K562 (cell line): ENCODE measurements around the gene ELMO3. TPM values are rescaled to one million over a fixed set of nuclear protein-coding genes. Genes with fewer than 3 reads are reported as not detected.

Experiments used
- ATF7 ChIP-seq: fragments of 450-650 bp; IDR thresholded peaks from 2 replicates; pipeline ENCODE4 v1.7.1; 2014; ENCODE audit warnings: mild to moderate bottlenecking, moderate library complexity
- CBX5 ChIP-seq: IDR thresholded peaks from 2 replicates; pipeline ENCODE4 v1.6.1; 2014; ENCODE audit warnings: low read depth, borderline replicate concordance
- FOXJ2 ChIP-seq: fragments of 200-800 bp; sonication (Bioruptor generic); IDR thresholded peaks from 2 replicates; pipeline ENCODE4 v1.6.1; 2016; ENCODE audit warnings: missing genetic modification characterization, missing compliant biosample characterization
- FOXK2 ChIP-seq, 2 experiments: fragments of 450-650 bp; IDR thresholded peaks in 1 of 2; conservative IDR thresholded peaks in 1 of 2; 2 replicates each; pipeline ENCODE4 v1.6.1; 2016; ENCODE audit warnings: low read depth in 2 of 2, mild to moderate bottlenecking in 1 of 2
- PRDM10 ChIP-seq: fragments of 450-650 bp; IDR thresholded peaks from 2 replicates; pipeline ENCODE4 v1.6.1; 2018; ENCODE audit not compliant: partially characterized antibody
- SUPT5H ChIP-seq: fragments of 450-650 bp; IDR thresholded peaks from 2 replicates; pipeline ENCODE4 v1.6.1; 2016
- ZNF212 ChIP-seq: fragments of 450-650 bp; formaldehyde crosslinking; IDR thresholded peaks from 2 replicates; pipeline ENCODE4 v1.4.0; 2020; ENCODE audit warnings: mild to moderate bottlenecking
- ZNF239 ChIP-seq: fragments of 250-450 bp; sonication (Bioruptor Pico); IDR thresholded peaks from 2 replicates; pipeline ENCODE4 v1.4.0; 2020; ENCODE audit warnings: mild to moderate bottlenecking
- ZNF445 ChIP-seq: fragments of 250-450 bp; sonication (Bioruptor Pico); IDR thresholded peaks from 2 replicates; pipeline ENCODE4 v1.4.0; 2020; ENCODE audit warnings: low read depth, mild to moderate bottlenecking, moderate library complexity
- ZNF449 ChIP-seq: fragments of 250-450 bp; sonication (Bioruptor Pico); IDR thresholded peaks from 2 replicates; pipeline ENCODE4 v1.8.0; 2022; ENCODE audit warnings: moderate library complexity, mild to moderate bottlenecking, inconsistent platforms
- ZNF551 ChIP-seq: fragments of 250-450 bp; sonication (Bioruptor Pico); IDR thresholded peaks from 2 replicates; pipeline ENCODE4 v1.5.0; 2021; ENCODE audit warnings: mild to moderate bottlenecking, moderate library complexity
- polyA plus RNA-seq, 8 experiments: library from polyadenylated mRNA; depleted of rRNA in 4 of 8; stranded (reverse) in 5 of 8; unstranded in 3 of 8; fragments of >200 nt; fragmentation: Nextera tagmentation in 2 of 8; fragmentation: Illumina TruSeq in 1 of 8; extraction: Ambion mirVana in 2 of 8; extraction: Trizol in 1 of 8; gene quantifications; 2 replicates each; pipeline versions ENCODE4 v1.2.1 to v1.2.3, GENCODE V29; 2011 to 2014; ENCODE audit warnings: inconsistent platforms in 1 of 8, missing spikeins in 1 of 8
- total RNA-seq, 7 experiments: library from RNA; depleted of rRNA in 6 of 7; stranded (reverse); fragments of >200 nt in 6 of 7; fragmentation: Illumina TruSeq in 2 of 7; extraction: Trizol in 2 of 7; gene quantifications; 2 replicates each; pipeline versions ENCODE4 v1.2.1 to v1.2.3, GENCODE V29; 2011 to 2021; ENCODE audit warnings: low replicate concordance in 1 of 7
- TF ChIP-seq, protein P1 (sequence below): fragments of 450-650 bp; IDR thresholded peaks from 2 replicates; pipeline ENCODE4 v1.6.1; 2016
- TF ChIP-seq, protein P2 (sequence below): fragments of 450-650 bp; IDR thresholded peaks from 2 replicates; pipeline ENCODE4 v1.6.1; 2016; ENCODE audit warnings: mild to moderate bottlenecking
- TF ChIP-seq, protein P3 (sequence below): IDR thresholded peaks from 2 replicates; pipeline ENCODE4 v1.6.1; 2011; ENCODE audit not compliant: insufficient read length; ENCODE audit errors: extremely low read depth

Gene ELMO3
- total and polyA plus RNA-seq, 9 of the 15 experiments (the other 6 are each of a cell fraction or from before 2014, with no cell fraction given): 0.04 to 5.1 (median 1.5) TPM

DNA sequence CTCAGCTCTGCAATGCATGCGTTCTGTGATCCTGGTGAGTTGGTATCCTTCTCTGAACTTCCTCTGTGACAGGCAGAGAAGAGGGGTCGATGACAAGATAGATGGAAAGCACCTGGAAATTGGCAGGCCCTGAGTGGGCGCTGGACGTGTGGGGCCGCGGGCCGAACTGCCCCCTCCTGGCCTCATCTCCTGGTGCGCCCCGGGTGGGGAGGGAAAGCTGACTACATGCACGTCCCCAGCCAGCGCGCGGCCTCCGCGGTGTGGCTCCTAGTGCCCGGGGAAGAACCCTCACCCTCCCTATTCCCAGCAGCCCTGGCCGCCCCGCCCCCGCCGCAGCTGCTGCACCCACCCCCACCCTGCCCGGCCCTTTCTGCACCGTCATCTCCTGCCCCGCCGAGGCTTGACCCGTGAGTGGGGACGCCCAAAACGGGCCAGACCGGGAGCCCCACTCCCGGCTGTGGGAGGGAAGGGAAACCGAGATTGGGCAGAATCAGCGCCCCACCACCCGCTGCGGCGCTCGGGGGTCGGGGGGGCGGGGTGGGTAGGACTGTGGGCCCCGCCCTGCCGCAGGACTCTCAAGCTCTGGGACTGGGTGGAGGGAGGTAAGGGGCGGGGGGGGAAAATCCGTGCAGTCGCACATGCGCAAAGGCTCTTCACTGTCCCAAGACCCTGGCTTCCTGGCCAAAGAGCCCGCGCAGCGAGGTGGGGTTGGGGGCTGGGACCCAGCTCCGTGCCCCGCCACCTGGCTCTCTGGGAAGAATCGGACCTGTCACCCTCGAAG, 28.6 kb upstream of the ELMO3 start, which contains the start of gene NOL3 (continued):
- TF ChIP-seq PRDM10: peak; percentile 89
- TF ChIP-seq, protein P1, sequence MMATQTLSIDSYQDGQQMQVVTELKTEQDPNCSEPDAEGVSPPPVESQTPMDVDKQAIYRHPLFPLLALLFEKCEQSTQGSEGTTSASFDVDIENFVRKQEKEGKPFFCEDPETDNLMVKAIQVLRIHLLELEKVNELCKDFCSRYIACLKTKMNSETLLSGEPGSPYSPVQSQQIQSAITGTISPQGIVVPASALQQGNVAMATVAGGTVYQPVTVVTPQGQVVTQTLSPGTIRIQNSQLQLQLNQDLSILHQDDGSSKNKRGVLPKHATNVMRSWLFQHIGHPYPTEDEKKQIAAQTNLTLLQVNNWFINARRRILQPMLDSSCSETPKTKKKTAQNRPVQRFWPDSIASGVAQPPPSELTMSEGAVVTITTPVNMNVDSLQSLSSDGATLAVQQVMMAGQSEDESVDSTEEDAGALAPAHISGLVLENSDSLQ: peak; percentile 32
- no peak for TF ChIP-seq ZNF212
- TF ChIP-seq SUPT5H: no peak
- 0 out of 2 replicates have a peak, but pooled peaks have one; percentile 24 for TF ChIP-seq CBX5
- no peak for TF ChIP-seq ZNF551 (CRISPR knock-in tag)
- TF ChIP-seq ATF7: peak; percentile 41; the same call in 1 of the 2 replicates
- TF ChIP-seq, protein P2, sequence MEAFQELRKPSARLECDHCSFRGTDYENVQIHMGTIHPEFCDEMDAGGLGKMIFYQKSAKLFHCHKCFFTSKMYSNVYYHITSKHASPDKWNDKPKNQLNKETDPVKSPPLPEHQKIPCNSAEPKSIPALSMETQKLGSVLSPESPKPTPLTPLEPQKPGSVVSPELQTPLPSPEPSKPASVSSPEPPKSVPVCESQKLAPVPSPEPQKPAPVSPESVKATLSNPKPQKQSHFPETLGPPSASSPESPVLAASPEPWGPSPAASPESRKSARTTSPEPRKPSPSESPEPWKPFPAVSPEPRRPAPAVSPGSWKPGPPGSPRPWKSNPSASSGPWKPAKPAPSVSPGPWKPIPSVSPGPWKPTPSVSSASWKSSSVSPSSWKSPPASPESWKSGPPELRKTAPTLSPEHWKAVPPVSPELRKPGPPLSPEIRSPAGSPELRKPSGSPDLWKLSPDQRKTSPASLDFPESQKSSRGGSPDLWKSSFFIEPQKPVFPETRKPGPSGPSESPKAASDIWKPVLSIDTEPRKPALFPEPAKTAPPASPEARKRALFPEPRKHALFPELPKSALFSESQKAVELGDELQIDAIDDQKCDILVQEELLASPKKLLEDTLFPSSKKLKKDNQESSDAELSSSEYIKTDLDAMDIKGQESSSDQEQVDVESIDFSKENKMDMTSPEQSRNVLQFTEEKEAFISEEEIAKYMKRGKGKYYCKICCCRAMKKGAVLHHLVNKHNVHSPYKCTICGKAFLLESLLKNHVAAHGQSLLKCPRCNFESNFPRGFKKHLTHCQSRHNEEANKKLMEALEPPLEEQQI: no peak
- TF ChIP-seq FOXK2 (conservative IDR thresholded peaks at IDR 0.05 in 1 of 2, IDR thresholded peaks at IDR 0.05 in 1 of 2; ENCODE audit: low read depth in 2 of 2): no peak
- TF ChIP-seq FOXJ2: no peak
- TF ChIP-seq ZNF445: no peak
- TF ChIP-seq, protein P3, sequence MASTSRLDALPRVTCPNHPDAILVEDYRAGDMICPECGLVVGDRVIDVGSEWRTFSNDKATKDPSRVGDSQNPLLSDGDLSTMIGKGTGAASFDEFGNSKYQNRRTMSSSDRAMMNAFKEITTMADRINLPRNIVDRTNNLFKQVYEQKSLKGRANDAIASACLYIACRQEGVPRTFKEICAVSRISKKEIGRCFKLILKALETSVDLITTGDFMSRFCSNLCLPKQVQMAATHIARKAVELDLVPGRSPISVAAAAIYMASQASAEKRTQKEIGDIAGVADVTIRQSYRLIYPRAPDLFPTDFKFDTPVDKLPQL: no peak
- no peak for TF ChIP-seq ZNF449 (CRISPR knock-in tag)
- no peak for TF ChIP-seq ZNF239 (CRISPR knock-in tag)
